ENCODE results near the gene SLC29A1. TPM values are rescaled to one million over a fixed set of nuclear protein-coding genes. Genes with fewer than 3 reads are reported as not detected.
A peak's percentile ranks its signal among the peaks of the same experiment; 100 is the strongest.

SLC29A1 gene
- total and polyA plus RNA-seq, 2 donors (not counting 1 experiment from before 2014, with no cell fraction given): 6.0 to 7.3 TPM

- Histone ChIP-seq H3K36me3 (replicated peaks in 1 of 2; ENCODE audit: control extremely low read depth in 1 of 2, control insufficient read depth in 1 of 2, extremely low read depth in 1 of 2, insufficient read depth in 2 of 2, low read length in 1 of 2) (no peaks in the 10 kb centered on the region), H3K79me2 (ENCODE audit: control insufficient read depth, insufficient read depth, low read length) (no peaks in the 10 kb centered on the region), H3K4me1 (ENCODE audit: control insufficient read depth in 2 of 2, insufficient read depth in 2 of 2, low read length in 2 of 2) (peaks cover 6 to 14% of the 10 kb centered on the region in 2 donors), H3K27ac (ENCODE audit: low read length in 2 of 2) (no peak overlapping the region), H3K9ac (ENCODE audit: low read length) (no peak overlapping the region), H4K20me1 (ENCODE audit: control insufficient read depth, insufficient read depth, low read length, poor library complexity, severe bottlenecking) (no peaks in the 10 kb centered on the region), H3K4me2 (replicated peaks; ENCODE audit: low read depth, low read length, poor library complexity, severe bottlenecking) (no peak overlapping the region), H3K4me3 (ENCODE audit: control extremely low read depth in 1 of 5, extremely low read depth in 1 of 5, insufficient read depth in 1 of 5, low read depth in 2 of 5, low read length in 4 of 5) (no peak overlapping the region), H3K9me3 (ENCODE audit: control extremely low read depth in 1 of 3, control insufficient read depth in 2 of 3, insufficient read depth in 1 of 3, low read length in 2 of 3) (no peaks in the 10 kb centered on the region), H2AFZ (ENCODE audit: insufficient read depth, low read depth, low read length, poor library complexity, severe bottlenecking) (no peak overlapping the region), H3K27me3 (replicated peaks in 1 of 4; ENCODE audit: control extremely low read depth in 1 of 4, control insufficient read depth in 3 of 4, insufficient read depth in 4 of 4, low read length in 3 of 4) (no peaks in the 10 kb centered on the region)
- DNase-seq (peak; percentile 6), ATAC-seq (ENCODE audit: low read depth) (no peak)
- H3K4me1 Mint-ChIP-seq: peaks cover 15% of the 10 kb centered on the region
- H3K4me3 Mint-ChIP-seq: no peak overlapping the region
- ChIA-PET CTCF (interaction anchor here (2.1 to 4.5 kb wide), 4 partner anchors 10 to 135 kb away, joined by 10 to 37 read pairs (median 24); partner anchors contain the start of genes HSP90AB1 and SLC29A1), POLR2A (no interaction called here)
- H3K27me3 Mint-ChIP-seq: no peaks in the 10 kb centered on the region
- TF ChIP-seq EZH2 (IDR thresholded peaks at IDR 0.05; ENCODE audit: borderline replicate concordance, insufficient read depth, low read depth, low read length, poor library complexity, severe bottlenecking) (no peak), CTCF (IDR thresholded peaks at IDR 0.05) (no peak)
- no peak overlapping the region for H3K27ac Mint-ChIP-seq
- intact Hi-C loops (cut with micrococcal nuclease): loop anchor here (1.0 kb wide), 1 partner anchor 61 kb away; no protein-coding TSS in a partner anchor
- WGBS (ENCODE audit: insufficient coverage): 73% methylated on average over 10 of the region's 14 CpGs
- no peaks in the 10 kb centered on the region for H3K9me3 Mint-ChIP-seq (ENCODE audit: insufficient read depth)
These were observed 10.2 kb downstream of the SLC29A1 start for GRCh38 chr6:44233567-44234100.
